HepG2 (cell line): ENCODE results near the gene TMEM79. TPM values are rescaled to one million over a fixed set of nuclear protein-coding genes. Genes with fewer than 3 reads are reported as not detected.

Source experiments
- BORCS8-MEF2B ChIP-seq: sonication (generic); formaldehyde crosslinking; IDR thresholded peaks from 2 replicates; pipeline ENCODE4 v1.8.0; 2022; ENCODE audit warnings: mild to moderate bottlenecking, missing genetic modification reagents
- EP300 ChIP-seq, 3 experiments: sonication (generic) in 1 of 3; formaldehyde crosslinking in 1 of 3; IDR thresholded peaks; 2 replicates each; pipeline versions ENCODE4 v1.5.1 to v1.6.1; 2011 to 2020; ENCODE audit warnings: low read depth in 2 of 3, low read length in 2 of 3, borderline replicate concordance in 1 of 3, improper control_type of control experiment in 1 of 3, mild to moderate bottlenecking in 1 of 3, missing genetic modification reagents in 1 of 3, moderate library complexity in 1 of 3
- FOXA1 ChIP-seq, 2 experiments: fragments of 450-650 bp in 1 of 2; sonication (generic) in 1 of 2; formaldehyde crosslinking in 1 of 2; IDR thresholded peaks; 2 replicates each; pipeline versions ENCODE4 v1.4.0 to v1.6.1; 2016 to 2020; ENCODE audit warnings: missing genetic modification reagents in 1 of 2
- IKZF4 ChIP-seq: sonication (generic); formaldehyde crosslinking; IDR thresholded peaks from 2 replicates; pipeline ENCODE4 v1.5.1; 2020; ENCODE audit warnings: borderline replicate concordance, mild to moderate bottlenecking, low read depth, missing genetic modification reagents; ENCODE audit errors: not compliant biosample characterization
- KDM1A ChIP-seq: IDR thresholded peaks from 2 replicates; pipeline ENCODE4 v1.6.1; 2016; ENCODE audit warnings: missing compliant biosample characterization
- NONO ChIP-seq, 2 experiments: fragments of 450-650 bp in 1 of 2; sonication (generic) in 1 of 2; formaldehyde crosslinking in 1 of 2; IDR thresholded peaks in 1 of 2; conservative IDR thresholded peaks in 1 of 2; 2 replicates each; pipeline versions ENCODE4 v1.6.1 to v1.8.0; 2017 to 2022; ENCODE audit warnings: mild to moderate bottlenecking in 1 of 2, missing genetic modification reagents in 1 of 2, moderate library complexity in 1 of 2
- RFX3 ChIP-seq: IDR thresholded peaks from 2 replicates; pipeline ENCODE4 v1.6.1; 2016; ENCODE audit warnings: missing biosample characterization, missing genetic modification reagents
- SAFB2 ChIP-seq: sonication (generic); formaldehyde crosslinking; IDR thresholded peaks from 2 replicates; pipeline ENCODE4 v1.5.1; 2020; ENCODE audit warnings: missing genetic modification reagents, low read depth, mild to moderate bottlenecking, borderline replicate concordance
- STAG1 ChIP-seq: sonication (generic); formaldehyde crosslinking; IDR thresholded peaks from 2 replicates; pipeline ENCODE4 v1.4.0; 2020; ENCODE audit warnings: missing genetic modification reagents
- ZNF460 ChIP-seq: sonication (generic); formaldehyde crosslinking; IDR thresholded peaks from 2 replicates; pipeline ENCODE4 v1.5.1; 2020; ENCODE audit warnings: missing genetic modification reagents, mild to moderate bottlenecking, borderline replicate concordance
- ZNF615 ChIP-seq: sonication (generic); formaldehyde crosslinking; IDR thresholded peaks from 2 replicates; pipeline ENCODE4 v1.5.0; 2020; ENCODE audit warnings: mild to moderate bottlenecking, missing genetic modification reagents, borderline replicate concordance
- ZNF713 ChIP-seq: sonication (generic); formaldehyde crosslinking; IDR thresholded peaks from 2 replicates; pipeline ENCODE4 v1.4.0; 2020; ENCODE audit warnings: mild to moderate bottlenecking, missing genetic modification reagents
- polyA plus RNA-seq, 8 experiments: library from polyadenylated mRNA; depleted of rRNA in 3 of 8; stranded (reverse) in 7 of 8; unstranded in 1 of 8; fragments of >200 nt; fragmentation: Illumina TruSeq in 4 of 8; extraction: Trizol in 4 of 8; gene quantifications; 2 replicates each; pipeline versions ENCODE4 v1.2.1 to v1.2.3, GENCODE V29; 2011 to 2016; ENCODE audit warnings: low read depth in 4 of 8, missing spikeins in 1 of 8, mixed read lengths in 1 of 8; ENCODE audit not compliant: insufficient read depth in 1 of 8
- total RNA-seq, 5 experiments: library from RNA; depleted of rRNA; stranded (reverse); fragments of >200 nt; fragmentation: Illumina TruSeq; extraction: Trizol; gene quantifications; 2 replicates each; pipeline ENCODE4 v1.2.3, GENCODE V29; 2016; ENCODE audit warnings: low read depth in 1 of 5
- TF ChIP-seq, protein P1 (sequence below): sonication (generic); formaldehyde crosslinking; IDR thresholded peaks from one replicate; pipeline ENCODE4 v1.5.1; 2020; ENCODE audit warnings: mild to moderate bottlenecking, missing genetic modification reagents; ENCODE audit errors: not compliant biosample characterization
- TF ChIP-seq, protein P2 (sequence below): sonication (generic); formaldehyde crosslinking; IDR thresholded peaks from 2 replicates; pipeline ENCODE4 v1.5.0; 2020; ENCODE audit warnings: missing genetic modification reagents

Gene TMEM79
- total and polyA plus RNA-seq, 2 of the 13 experiments (the other 11 are each of a cell fraction or from before 2014, with no cell fraction given), result 1.2 to 1.9 TPM

DNA sequence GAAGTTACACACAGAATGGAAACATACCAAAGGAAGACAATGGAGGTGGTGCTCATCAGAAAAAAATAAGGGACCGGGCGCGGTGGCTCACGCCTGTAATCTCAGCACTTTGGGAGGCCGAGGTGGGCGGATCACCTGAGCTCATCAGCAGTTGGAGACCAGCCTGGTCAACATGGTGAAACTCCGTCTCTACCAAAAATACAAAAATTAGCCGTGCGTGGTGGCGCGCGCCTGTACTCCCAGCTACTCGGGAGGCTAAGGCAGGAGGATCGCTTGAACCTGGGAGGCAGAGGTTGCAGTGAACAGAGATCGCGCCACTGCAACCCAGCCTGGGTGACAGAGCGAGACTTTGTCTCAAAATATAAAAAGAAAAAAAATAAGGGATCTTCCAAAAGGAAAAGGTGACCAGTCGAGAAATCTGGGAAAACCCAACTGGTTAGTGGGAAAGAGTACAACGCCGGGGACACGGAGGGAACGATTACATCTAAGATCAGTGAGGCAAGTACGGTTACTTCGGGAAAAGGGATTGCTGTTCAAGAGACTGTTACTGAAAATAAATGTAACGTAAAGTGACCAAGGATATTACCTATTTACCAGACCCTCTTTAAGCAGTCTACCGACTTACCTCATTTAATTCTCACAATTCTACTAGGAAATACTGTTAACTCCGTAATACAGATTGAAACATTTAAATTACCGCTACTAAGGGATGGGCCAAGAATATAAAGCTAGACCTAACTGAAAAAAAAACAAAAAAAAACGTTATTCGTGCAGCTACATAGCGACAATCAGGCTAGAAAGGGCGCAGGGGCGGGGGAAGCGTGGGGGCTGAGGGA, 53.1 kb downstream of the TMEM79 start (continued):
- TF ChIP-seq, protein P1, sequence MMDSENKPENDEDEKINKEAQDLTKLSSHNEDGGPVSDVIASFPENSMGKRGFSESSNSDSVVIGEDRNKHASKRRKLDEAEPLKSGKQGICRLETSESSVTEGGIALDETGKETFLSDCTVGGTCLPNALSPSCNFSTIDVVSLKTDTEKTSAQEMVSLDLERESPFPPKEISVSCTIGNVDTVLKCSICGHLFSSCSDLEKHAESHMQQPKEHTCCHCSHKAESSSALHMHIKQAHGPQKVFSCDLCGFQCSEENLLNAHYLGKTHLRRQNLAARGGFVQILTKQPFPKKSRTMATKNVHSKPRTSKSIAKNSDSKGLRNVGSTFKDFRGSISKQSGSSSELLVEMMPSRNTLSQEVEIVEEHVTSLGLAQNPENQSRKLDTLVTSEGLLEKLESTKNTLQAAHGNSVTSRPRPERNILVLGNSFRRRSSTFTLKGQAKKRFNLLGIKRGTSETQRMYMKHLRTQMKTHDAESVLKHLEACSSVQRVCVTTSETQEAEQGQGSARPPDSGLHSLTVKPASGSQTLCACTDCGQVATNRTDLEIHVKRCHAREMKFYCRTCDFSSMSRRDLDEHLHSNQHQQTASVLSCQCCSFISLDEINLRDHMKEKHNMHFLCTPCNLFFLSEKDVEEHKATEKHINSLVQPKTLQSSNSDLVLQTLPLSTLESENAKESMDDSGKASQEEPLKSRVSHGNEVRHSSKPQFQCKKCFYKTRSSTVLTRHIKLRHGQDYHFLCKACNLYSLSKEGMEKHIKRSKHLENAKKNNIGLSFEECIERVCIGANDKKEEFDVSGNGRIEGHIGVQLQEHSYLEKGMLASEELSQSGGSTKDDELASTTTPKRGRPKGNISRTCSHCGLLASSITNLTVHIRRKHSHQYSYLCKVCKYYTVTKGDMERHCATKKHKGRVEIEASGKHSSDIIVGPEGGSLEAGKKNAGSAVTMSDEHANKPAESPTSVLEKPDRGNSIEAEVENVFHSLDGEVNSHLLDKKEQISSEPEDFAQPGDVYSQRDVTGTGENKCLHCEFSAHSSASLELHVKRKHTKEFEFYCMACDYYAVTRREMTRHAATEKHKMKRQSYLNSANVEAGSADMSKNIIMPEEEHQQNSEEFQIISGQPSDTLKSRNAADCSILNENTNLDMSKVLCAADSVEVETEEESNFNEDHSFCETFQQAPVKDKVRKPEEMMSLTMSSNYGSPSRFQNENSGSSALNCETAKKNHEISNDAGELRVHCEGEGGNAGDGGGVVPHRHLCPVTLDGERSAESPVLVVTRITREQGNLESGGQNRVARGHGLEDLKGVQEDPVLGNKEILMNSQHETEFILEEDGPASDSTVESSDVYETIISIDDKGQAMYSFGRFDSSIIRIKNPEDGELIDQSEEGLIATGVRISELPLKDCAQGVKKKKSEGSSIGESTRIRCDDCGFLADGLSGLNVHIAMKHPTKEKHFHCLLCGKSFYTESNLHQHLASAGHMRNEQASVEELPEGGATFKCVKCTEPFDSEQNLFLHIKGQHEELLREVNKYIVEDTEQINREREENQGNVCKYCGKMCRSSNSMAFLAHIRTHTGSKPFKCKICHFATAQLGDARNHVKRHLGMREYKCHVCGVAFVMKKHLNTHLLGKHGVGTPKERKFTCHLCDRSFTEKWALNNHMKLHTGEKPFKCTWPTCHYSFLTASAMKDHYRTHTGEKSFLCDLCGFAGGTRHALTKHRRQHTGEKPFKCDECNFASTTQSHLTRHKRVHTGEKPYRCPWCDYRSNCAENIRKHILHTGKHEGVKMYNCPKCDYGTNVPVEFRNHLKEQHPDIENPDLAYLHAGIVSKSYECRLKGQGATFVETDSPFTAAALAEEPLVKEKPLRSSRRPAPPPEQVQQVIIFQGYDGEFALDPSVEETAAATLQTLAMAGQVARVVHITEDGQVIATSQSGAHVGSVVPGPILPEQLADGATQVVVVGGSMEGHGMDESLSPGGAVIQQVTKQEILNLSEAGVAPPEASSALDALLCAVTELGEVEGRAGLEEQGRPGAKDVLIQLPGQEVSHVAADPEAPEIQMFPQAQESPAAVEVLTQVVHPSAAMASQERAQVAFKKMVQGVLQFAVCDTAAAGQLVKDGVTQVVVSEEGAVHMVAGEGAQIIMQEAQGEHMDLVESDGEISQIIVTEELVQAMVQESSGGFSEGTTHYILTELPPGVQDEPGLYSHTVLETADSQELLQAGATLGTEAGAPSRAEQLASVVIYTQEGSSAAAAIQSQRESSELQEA (CRISPR knock-in tag), result no peak
- TF ChIP-seq STAG1, result no peak
- TF ChIP-seq IKZF4 (CRISPR knock-in tag), result no peak
- TF ChIP-seq FOXA1 (IDR thresholded peaks at IDR 0.05), result no peak
- TF ChIP-seq FOXA1 (CRISPR knock-in tag; IDR thresholded peaks at IDR 0.05), result no peak
- TF ChIP-seq ZNF615 (CRISPR knock-in tag), result no peak
- TF ChIP-seq SAFB2 (CRISPR knock-in tag), result no peak; the same call in 1 of the 2 replicates
- TF ChIP-seq BORCS8-MEF2B, result no peak
- TF ChIP-seq RFX3, result no peak
- 0 out of 2 replicates have a peak, but pooled peaks have one; percentile 19 for TF ChIP-seq KDM1A (CRISPR knock-in tag)
- no peak for TF ChIP-seq EP300 (IDR thresholded peaks at IDR 0.05; ENCODE audit: low read depth in 2 of 2, low read length in 2 of 2)
- TF ChIP-seq EP300 (CRISPR knock-in tag; IDR thresholded peaks at IDR 0.05; ENCODE audit: borderline replicate concordance), result no peak
- peak; percentile 99 for TF ChIP-seq ZNF460
- TF ChIP-seq ZNF713 (CRISPR knock-in tag), result no peak
- TF ChIP-seq, protein P2, sequence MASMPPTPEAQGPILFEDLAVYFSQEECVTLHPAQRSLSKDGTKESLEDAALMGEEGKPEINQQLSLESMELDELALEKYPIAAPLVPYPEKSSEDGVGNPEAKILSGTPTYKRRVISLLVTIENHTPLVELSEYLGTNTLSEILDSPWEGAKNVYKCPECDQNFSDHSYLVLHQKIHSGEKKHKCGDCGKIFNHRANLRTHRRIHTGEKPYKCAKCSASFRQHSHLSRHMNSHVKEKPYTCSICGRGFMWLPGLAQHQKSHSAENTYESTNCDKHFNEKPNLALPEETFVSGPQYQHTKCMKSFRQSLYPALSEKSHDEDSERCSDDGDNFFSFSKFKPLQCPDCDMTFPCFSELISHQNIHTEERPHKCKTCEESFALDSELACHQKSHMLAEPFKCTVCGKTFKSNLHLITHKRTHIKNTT, result no peak
- no peak for TF ChIP-seq NONO (IDR thresholded peaks at IDR 0.05)
- peak; percentile 9; the same call in 1 of the 2 replicates for TF ChIP-seq NONO (CRISPR knock-in tag; conservative IDR thresholded peaks at IDR 0.05)
